Neural progenitor cell (in vitro differentiated cells): ENCODE results near the gene EXO5. TPM values are rescaled to one million over a fixed set of nuclear protein-coding genes. Genes with fewer than 3 reads are reported as not detected.

Experiments used
- DNase-seq: peaks from one replicate; pipeline ENCODE4 v3.0.0-alpha.2; 2016; ENCODE audit warnings: low spot score
- H2AFZ ChIP-seq: fragments of 200-600 bp; sonication (generic); replicated peaks from 2 replicates; pipeline ENCODE4 v1.6.1; 2016; ENCODE audit warnings: antibody characterized with exemption
- H3F3A ChIP-seq: fragments of 200-600 bp; sonication (generic); 2 replicates; pipeline ENCODE4 v1.6.1; 2016; ENCODE audit warnings: antibody characterized with exemption, low read depth
- H3K27ac ChIP-seq: fragments of 200-600 bp; sonication (generic); 2 replicates; pipeline ENCODE4 v1.5.1; 2016; ENCODE audit warnings: mild to moderate bottlenecking
- H3K27me3 ChIP-seq: fragments of 200-600 bp; sonication (generic); 2 replicates; pipeline ENCODE4 v1.6.1; 2016; ENCODE audit warnings: mild to moderate bottlenecking, moderate library complexity
- H3K36me3 ChIP-seq: fragments of 200-600 bp; sonication (generic); 2 replicates; pipeline ENCODE4 v1.5.1; 2016
- H3K4me1 ChIP-seq: fragments of 200-600 bp; sonication (generic); 2 replicates; pipeline ENCODE4 v1.6.1; 2016; ENCODE audit warnings: mixed run types
- H3K4me2 ChIP-seq: fragments of 200-600 bp; sonication (generic); 2 replicates; pipeline ENCODE4 v1.6.1; 2016
- H3K4me3 ChIP-seq: fragments of 200-600 bp; sonication (generic); 2 replicates; pipeline ENCODE4 v1.5.1; 2016
- H3K79me2 ChIP-seq: fragments of 200-600 bp; sonication (generic); 2 replicates; pipeline ENCODE4 v1.6.1; 2016; ENCODE audit warnings: low read depth
- H3K9ac ChIP-seq: fragments of 200-600 bp; sonication (generic); 2 replicates; pipeline ENCODE4 v1.6.1; 2016
- H3K9me3 ChIP-seq: fragments of 200-600 bp; sonication (generic); 2 replicates; pipeline ENCODE4 v1.5.1; 2016; ENCODE audit warnings: low read depth
- H4K20me1 ChIP-seq: fragments of 200-600 bp; sonication (generic); 2 replicates; pipeline ENCODE4 v1.6.1; 2016; ENCODE audit warnings: low read depth
- H3K27ac Mint-ChIP-seq: 3 replicates; pipeline ENCODE4 v1.8.0; 2021; ENCODE audit warnings: mixed read lengths
- H3K27me3 Mint-ChIP-seq: 2 replicates; pipeline ENCODE4 v1.8.0; 2022; ENCODE audit warnings: low read depth, mild to moderate bottlenecking, inconsistent platforms, moderate library complexity, mixed read lengths; ENCODE audit not compliant: insufficient read depth
- H3K36me3 Mint-ChIP-seq: 3 replicates; pipeline ENCODE4 v1.8.0; 2021; ENCODE audit warnings: mixed read lengths
- H3K4me1 Mint-ChIP-seq: 3 replicates; pipeline ENCODE4 v1.8.0; 2021; ENCODE audit warnings: mixed read lengths
- H3K4me3 Mint-ChIP-seq: 3 replicates; pipeline ENCODE4 v1.8.0; 2021; ENCODE audit warnings: mild to moderate bottlenecking, moderate library complexity, mixed read lengths
- H3K9me3 Mint-ChIP-seq: 3 replicates; pipeline ENCODE4 v1.8.0; 2020; ENCODE audit warnings: mixed read lengths
- CTCF ChIP-seq: fragments of 200-600 bp; sonication (generic); IDR thresholded peaks from 2 replicates; pipeline ENCODE4 v1.5.1; 2017; ENCODE audit warnings: antibody characterized with exemption, mild to moderate bottlenecking
- EZH2 ChIP-seq: fragments of 200-600 bp; sonication (generic); IDR thresholded peaks from 2 replicates; pipeline ENCODE4 v1.6.1; 2017; ENCODE audit warnings: antibody characterized with exemption, mild to moderate bottlenecking, moderate library complexity
- EZH2phosphoT487 ChIP-seq: fragments of 200-600 bp; sonication (generic); IDR thresholded peaks from 2 replicates; pipeline ENCODE4 v1.6.1; 2017; ENCODE audit warnings: antibody characterized with exemption
- total RNA-seq: library from RNA; depleted of rRNA; stranded (reverse); fragments of >200 nt; gene quantifications from 2 replicates; pipeline ENCODE4 v1.2.3, GENCODE V29; 2015; ENCODE audit warnings: low replicate concordance

The EXO5 gene
- total RNA-seq, 1 donor from 2014 or later: 11.9 TPM

GRCh38 chr1:40562185-40562584, 53.6 kb downstream of the EXO5 start:
- Histone ChIP-seq H3K36me3 (no peaks in the 10 kb centered on the region), H4K20me1 (no peaks in the 10 kb centered on the region), H3K4me1 (no peaks in the 10 kb centered on the region), H3K27ac (no peak overlapping the region), H3K9me3 (no peaks in the 10 kb centered on the region), H3F3A (no peaks in the 10 kb centered on the region), H3K4me3 (no peak overlapping the region), H3K27me3 (no peaks in the 10 kb centered on the region), H3K79me2 (no peaks in the 10 kb centered on the region), H2AFZ (no peak overlapping the region), H3K9ac (no peak overlapping the region), H3K4me2 (no peak overlapping the region)
- Mint-ChIP-seq H3K4me3 (no peak overlapping the region), H3K27me3 (peaks cover 4% of the 10 kb centered on the region), H3K4me1 (no peaks in the 10 kb centered on the region), H3K9me3 (peaks cover 4% of the 10 kb centered on the region), H3K27ac (no peak overlapping the region), H3K36me3 (no peaks in the 10 kb centered on the region)
- TF ChIP-seq EZH2: no peak
- no peak for TF ChIP-seq EZH2phosphoT487
- TF ChIP-seq CTCF: no peak
- no peak for DNase-seq

- no peak for DNase-seq
- TF ChIP-seq EZH2phosphoT487: no peak
- no peak for TF ChIP-seq CTCF
- TF ChIP-seq EZH2: no peak
- no peaks in the 10 kb centered on the region for H3K27me3 ChIP-seq
- H3K36me3 ChIP-seq: no peaks in the 10 kb centered on the region
- no peak overlapping the region for H3K27ac Mint-ChIP-seq
- H3K4me2 ChIP-seq: no peak overlapping the region
- no peaks in the 10 kb centered on the region for H3K9me3 ChIP-seq
- H3F3A ChIP-seq: no peaks in the 10 kb centered on the region
- H3K27ac ChIP-seq: no peak overlapping the region
- H3K9ac ChIP-seq: no peak overlapping the region
- H3K36me3 Mint-ChIP-seq: no peaks in the 10 kb centered on the region
- H3K4me3 Mint-ChIP-seq: no peak overlapping the region
- no peaks in the 10 kb centered on the region for H4K20me1 ChIP-seq
- no peak overlapping the region for H3K4me3 ChIP-seq
- H3K9me3 Mint-ChIP-seq: peaks cover 4% of the 10 kb centered on the region
- no peak overlapping the region for H2AFZ ChIP-seq
- peaks cover 4% of the 10 kb centered on the region for H3K27me3 Mint-ChIP-seq
- no peaks in the 10 kb centered on the region for H3K4me1 Mint-ChIP-seq
- no peaks in the 10 kb centered on the region for H3K79me2 ChIP-seq
- H3K4me1 ChIP-seq: no peaks in the 10 kb centered on the region
Observed at GRCh38 chr1:40563266-40563665, 54.7 kb downstream of the EXO5 start.

- TF ChIP-seq CTCF (no peak), EZH2phosphoT487 (no peak), EZH2 (no peak)
Observed at GRCh38 chr1:40564506-40564905, 55.9 kb downstream of the EXO5 start.

More at GRCh38 chr1:40564506-40564905, 55.9 kb downstream of the EXO5 start:
- no peaks in the 10 kb centered on the region for H3K36me3 Mint-ChIP-seq
- Histone ChIP-seq H3K79me2 (no peaks in the 10 kb centered on the region), H3K9ac (no peak overlapping the region), H3K27me3 (no peaks in the 10 kb centered on the region), H4K20me1 (no peaks in the 10 kb centered on the region), H2AFZ (peak overlapping the region; percentile 82), H3F3A (no peaks in the 10 kb centered on the region), H3K36me3 (no peaks in the 10 kb centered on the region), H3K4me2 (no peak overlapping the region), H3K27ac (no peak overlapping the region), H3K9me3 (no peaks in the 10 kb centered on the region), H3K4me3 (no peak overlapping the region), H3K4me1 (no peaks in the 10 kb centered on the region)
- no peak for DNase-seq
- no peak overlapping the region for H3K27ac Mint-ChIP-seq
- H3K4me3 Mint-ChIP-seq: no peak overlapping the region
- H3K9me3 Mint-ChIP-seq: peaks cover 4% of the 10 kb centered on the region
- peaks cover 2% of the 10 kb centered on the region for H3K27me3 Mint-ChIP-seq
- no peaks in the 10 kb centered on the region for H3K4me1 Mint-ChIP-seq
